Neural cell (in vitro differentiated cells): ENCODE data around the gene DPH5.

Experiments
- CTCF ChIP-seq: fragments of 450-650 bp; IDR thresholded peaks from 2 replicates; pipeline ENCODE4 v1.5.1; 2014; ENCODE audit warnings: antibody characterized with exemption, mild to moderate bottlenecking, moderate library complexity; ENCODE audit not compliant: poor library complexity, severe bottlenecking
- EP300 ChIP-seq: fragments of 450-650 bp; conservative IDR thresholded peaks from 2 replicates; pipeline ENCODE4 v1.6.1; 2014; ENCODE audit warnings: antibody characterized with exemption, mild to moderate bottlenecking, moderate library complexity; ENCODE audit not compliant: poor library complexity, severe bottlenecking
- EZH2 ChIP-seq: fragments of 200-600, 300-800 bp; shearing (Covaris generic), sonication (generic); IDR thresholded peaks from 2 replicates; pipeline ENCODE4 v1.6.1; 2014; ENCODE audit warnings: antibody characterized with exemption, low read length, borderline replicate concordance, mild to moderate bottlenecking; ENCODE audit not compliant: insufficient read depth, poor library complexity, severe bottlenecking
- POLR2AphosphoS5 ChIP-seq: IDR thresholded peaks from 2 replicates; pipeline ENCODE4 v1.6.1; 2012
- RAD21 ChIP-seq: fragments of 450-650 bp; conservative IDR thresholded peaks from 2 replicates; pipeline ENCODE4 v1.6.1; 2014; ENCODE audit warnings: antibody characterized with exemption, mild to moderate bottlenecking, moderate library complexity
- REST ChIP-seq: IDR thresholded peaks from 2 replicates; pipeline ENCODE4 v1.6.1; 2012; ENCODE audit warnings: borderline replicate concordance
- SMC3 ChIP-seq: fragments of 450-650 bp; conservative IDR thresholded peaks from 2 replicates; pipeline ENCODE4 v1.6.1; 2014; ENCODE audit warnings: antibody characterized with exemption, mild to moderate bottlenecking, moderate library complexity; ENCODE audit not compliant: poor library complexity
- TAF1 ChIP-seq: IDR thresholded peaks from 2 replicates; pipeline ENCODE4 v1.6.1; 2012; ENCODE audit warnings: low read depth

- no peak for TF ChIP-seq CTCF
- TF ChIP-seq REST: no peak
- no peak for TF ChIP-seq EP300
- TF ChIP-seq EZH2: no peak
- TF ChIP-seq POLR2AphosphoS5: no peak
- TF ChIP-seq TAF1: no peak
- TF ChIP-seq SMC3: no peak
- TF ChIP-seq RAD21: no peak
These were observed 30.0 kb upstream of the DPH5 start for GRCh38 chr1:101055623-101056022.
